T-cell (primary cell): ENCODE results near the gene DIPK1C. TPM values are rescaled to one million over a fixed set of nuclear protein-coding genes. Genes with fewer than 3 reads are reported as not detected.
A peak's percentile ranks its signal among the peaks of the same experiment; 100 is the strongest.
"Not testable (repeated sequence)": the region's sequence is repeated elsewhere in the genome, so short reads cannot be mapped to it uniquely, and the experiment has no call there.

Experiments
- ATAC-seq, 4 experiments: fragments of 200-7000 bp in 3 of 4; fragments of 150-1000 bp in 1 of 4; cut with Tn5 transposase; replicated peaks in 1 of 4; 1 replicate in 3 of 4; 2 replicates in 1 of 4; pipeline ENCODE4 v1.10.0; 2021; ENCODE audit warnings: moderate library complexity in 3 of 4, mild to moderate bottlenecking in 2 of 4, moderate number of reproducible peaks in 1 of 4
- CTCF ChIA-PET, 2 donors: fragments of 300-600 bp; sonication (Branson Sonifier 250); formaldehyde crosslinking; loops; one replicate each; lab custom pipeline; 2022; ENCODE audit warnings: antibody characterized with exemption in 2 of 2; lab: Charles Lee
- POLR2A ChIA-PET, 2 donors: fragments of 300-600 bp; sonication (Branson Sonifier 250); formaldehyde crosslinking; loops; one replicate each; lab custom pipeline; 2022; ENCODE audit warnings: antibody characterized with exemption in 2 of 2; lab: Charles Lee
- DNase-seq, 35 experiments: peaks; one replicate each; pipeline versions ENCODE4 v3.0.0 to v3.0.0-alpha.2; 2013 to 2023
- H3K27ac ChIP-seq: one replicate; pipeline ENCODE4 v1.5.1; 2013; ENCODE audit warnings: low read length
- H3K27me3 ChIP-seq, 2 experiments: replicated peaks in 1 of 2; 1 replicate in 1 of 2; 2 replicates in 1 of 2; pipeline versions ENCODE4 v1.6.1 to v1.7.0; 2013; ENCODE audit warnings: low read length in 1 of 2, mixed read lengths in 1 of 2; ENCODE audit not compliant: control insufficient read depth in 2 of 2, insufficient read depth in 2 of 2; ENCODE audit errors: extremely low read depth in 1 of 2
- H3K36me3 ChIP-seq, 2 donors: 1 replicate in 1 of 2; 2 replicates in 1 of 2; pipeline versions ENCODE4 v1.6.1 to v1.7.0; 2013; ENCODE audit warnings: low read length in 1 of 2; ENCODE audit not compliant: control insufficient read depth in 2 of 2, insufficient read depth in 1 of 2; ENCODE audit errors: extremely low read depth in 1 of 2
- H3K4me1 ChIP-seq, 2 experiments: 1 replicate in 1 of 2; 2 replicates in 1 of 2; pipeline versions ENCODE4 v1.6.1 to v1.7.0; 2013; ENCODE audit warnings: low read length in 2 of 2, mixed read lengths in 1 of 2; ENCODE audit not compliant: insufficient read depth in 2 of 2, control insufficient read depth in 1 of 2; ENCODE audit errors: extremely low read depth in 1 of 2
- H3K4me3 ChIP-seq, 2 donors: 1 replicate in 1 of 2; 2 replicates in 1 of 2; pipeline versions ENCODE4 v1.5.1 to v1.7.0; 2013; ENCODE audit warnings: mild to moderate bottlenecking in 2 of 2, low read length in 1 of 2, moderate library complexity in 1 of 2; ENCODE audit not compliant: control insufficient read depth in 1 of 2; ENCODE audit errors: extremely low read depth in 1 of 2
- H3K9me3 ChIP-seq: 2 replicates; pipeline ENCODE4 v1.7.0; 2013
- H3K27ac Mint-ChIP-seq, 2 donors: one replicate each; pipeline ENCODE4 v1.8.0; 2020 to 2021; ENCODE audit warnings: mild to moderate bottlenecking in 2 of 2, mixed read lengths in 2 of 2
- H3K27me3 Mint-ChIP-seq, 2 donors: one replicate each; pipeline ENCODE4 v1.8.0; 2021 to 2022; ENCODE audit warnings: mixed read lengths in 2 of 2
- H3K36me3 Mint-ChIP-seq: one replicate; pipeline ENCODE4 v1.8.0; 2021; ENCODE audit warnings: mixed read lengths
- H3K4me1 Mint-ChIP-seq, 3 donors: one replicate each; pipeline ENCODE4 v1.8.0; 2020 to 2022; ENCODE audit warnings: mixed read lengths in 3 of 3, mild to moderate bottlenecking in 1 of 3
- H3K4me3 Mint-ChIP-seq, 3 donors: one replicate each; pipeline ENCODE4 v1.8.0; 2020 to 2022; ENCODE audit warnings: mild to moderate bottlenecking in 3 of 3, mixed read lengths in 3 of 3, moderate library complexity in 3 of 3
- H3K9me3 Mint-ChIP-seq, 3 donors: one replicate each; pipeline ENCODE4 v1.8.0; 2020 to 2022; ENCODE audit warnings: mixed read lengths in 3 of 3
- WGBS: methylation state at CpG from one replicate; pipeline ENCODE4 v1.1.5; 2013; ENCODE audit warnings: missing lambda C conversion rate; ENCODE audit not compliant: insufficient coverage; 5-methylcytosine and 5-hydroxymethylcytosine counted together
- total RNA-seq, 35 experiments: library from RNA in 6 of 35; stranded (reverse) in 6 of 35; fragments of 120-200 nt in 1 of 35; gene quantifications; one replicate each; pipeline versions ENCODE4 v1.2.1 to v1.2.4 and lab custom pipeline; 2013 to 2026

The DIPK1C gene
- total RNA-seq (not detected), total RNA-seq (lab: John Stamatoyannopoulos, UW) (0 to 0.08 (median 0) reads per million in 29 experiments)
- total RNA-seq (2013), result not detected

GRCh38 chr18:74457043-74457724 is at the start of gene DIPK1C:
TSS of gene DIPK1C (minus strand) at chr18:74457308. CDS start at chr18:74457259, 49 bp downstream.
- H3K9me3 ChIP-seq, result no peaks in the 10 kb centered on the region
- H3K4me3 ChIP-seq, result peak within 1 kb of the TSS in 1 of 2 donors; percentile 51
- H3K27ac ChIP-seq, result no peak within 1 kb of the TSS
- ATAC-seq (peak; percentile 40 to 48 (median 46)), DNase-seq (peak in 3 of 35 experiments; percentile 10 to 19 (median 15))
- H3K4me3 Mint-ChIP-seq, result peak within 1 kb of the TSS; percentile 72 to 78 (median 74)
- peaks cover 23 to 56% of the 10 kb centered on the region in 2 donors for H3K27me3 Mint-ChIP-seq
- H3K4me1 Mint-ChIP-seq, result peaks cover 14 to 19% (median 17%) of the 10 kb centered on the region in 3 donors
- ChIA-PET POLR2A (interaction anchor here (0.5 to 0.6 kb wide), 2 partner anchors 49 to 54 kb away, joined by 3 to 9 read pairs; no protein-coding TSS in a partner anchor), CTCF (interaction anchor here in 1 of 2 donors (0.6 kb wide), 1 partner anchor 72 kb away, joined by 4 read pairs; no protein-coding TSS in a partner anchor)
- WGBS, result 3% methylated on average over 76 of the region's 76 CpGs
- H3K4me1 ChIP-seq, result peaks cover 5 to 9% of the 10 kb centered on the region in 2 experiments
- H3K9me3 Mint-ChIP-seq, result no peaks in the 10 kb centered on the region
- peaks cover 2 to 41% of the 10 kb centered on the region in 2 experiments for H3K27me3 ChIP-seq
- H3K36me3 ChIP-seq, result no peaks in the 10 kb centered on the region
- peak within 1 kb of the TSS in 1 of 2 donors; percentile 36 for H3K27ac Mint-ChIP-seq
- no peaks in the 10 kb centered on the region for H3K36me3 Mint-ChIP-seq

- ATAC-seq, result no peak
- Mint-ChIP-seq H3K4me3 (no peak overlapping the region), H3K36me3 (peaks cover 64% of the 10 kb centered on the region), H3K9me3 (no peaks in the 10 kb centered on the region), H3K27ac (no peak overlapping the region), H3K4me1 (peaks cover 2 to 19% (median 13%) of the 10 kb centered on the region in 3 donors), H3K27me3 (no peaks in the 10 kb centered on the region)
- Histone ChIP-seq H3K27me3 (no peaks in the 10 kb centered on the region), H3K4me3 (no peak overlapping the region), H3K36me3 (peaks cover 20 to 83% of the 10 kb centered on the region in 2 donors), H3K9me3 (no peaks in the 10 kb centered on the region), H3K27ac (no peak overlapping the region), H3K4me1 (no peaks in the 10 kb centered on the region)
- DNase-seq, result no peak
- POLR2A ChIA-PET, result no interaction called here
- CTCF ChIA-PET, result interaction anchor here in 1 of 2 donors (0.5 kb wide), 1 partner anchor 573 kb away, joined by 3 read pairs; no protein-coding TSS in a partner anchor
- 65% methylated on average over 10 of the region's 11 CpGs for WGBS
Measured at GRCh38 chr18:74506448-74507084, 49.5 kb upstream of the DIPK1C start.

GRCh38 chr18:74505776-74506175 is 48.7 kb upstream of the DIPK1C start:
- 96% methylated on average over 8 of the region's 16 CpGs for WGBS
- DNase-seq, result no peak
- H3K4me1 Mint-ChIP-seq, result peaks cover 9 to 26% (median 18%) of the 10 kb centered on the region in 3 donors

GRCh38 chr18:74503137-74503536 is 46.0 kb upstream of the DIPK1C start:
- ChIA-PET POLR2A (interaction anchor here in 1 of 2 donors (0.5 to 0.7 kb wide), 2 partner anchors 116 to 133 kb away, joined by 3 to 4 read pairs; no protein-coding TSS in a partner anchor), CTCF (interaction anchor here (0.7 to 1.3 kb wide), 2 partner anchors 10 to 68 kb away, joined by 5 to 7 read pairs; no protein-coding TSS in a partner anchor)
- Histone ChIP-seq H3K27ac (no peak overlapping the region), H3K36me3 (peaks cover 6 to 60% of the 10 kb centered on the region in 2 donors), H3K4me3 (no peak overlapping the region), H3K27me3 (no peaks in the 10 kb centered on the region), H3K9me3 (no peaks in the 10 kb centered on the region), H3K4me1 (peaks cover 15 to 24% of the 10 kb centered on the region in 2 experiments)
- DNase-seq (no peak), ATAC-seq (no peak)
- Mint-ChIP-seq H3K27ac (no peak overlapping the region), H3K4me3 (no peak overlapping the region), H3K27me3 (no peaks in the 10 kb centered on the region), H3K4me1 (peaks cover 36 to 51% (median 37%) of the 10 kb centered on the region in 3 donors), H3K9me3 (no peaks in the 10 kb centered on the region), H3K36me3 (peaks cover 52% of the 10 kb centered on the region)
- 98% methylated on average over 3 of the region's 4 CpGs for WGBS

More at GRCh38 chr18:74505776-74506175, 48.7 kb upstream of the DIPK1C start:
- H3K27ac Mint-ChIP-seq, result no peak overlapping the region
- H3K4me3 Mint-ChIP-seq, result no peak overlapping the region
- ChIA-PET POLR2A (no interaction called here), CTCF (interaction anchor here in 1 of 2 donors (0.7 kb wide), 1 partner anchor 56 kb away, joined by 3 read pairs; no protein-coding TSS in a partner anchor)
- H3K9me3 ChIP-seq, result no peaks in the 10 kb centered on the region
- H3K27me3 Mint-ChIP-seq, result no peaks in the 10 kb centered on the region
- H3K36me3 ChIP-seq, result peaks cover 17 to 84% of the 10 kb centered on the region in 2 donors
- H3K4me3 ChIP-seq, result no peak overlapping the region
- no peak overlapping the region for H3K27ac ChIP-seq
- H3K9me3 Mint-ChIP-seq, result no peaks in the 10 kb centered on the region
- no peaks in the 10 kb centered on the region for H3K27me3 ChIP-seq
- no peak for ATAC-seq
- H3K36me3 Mint-ChIP-seq, result peaks cover 67% of the 10 kb centered on the region
- H3K4me1 ChIP-seq, result peaks cover 0 to 5% of the 10 kb centered on the region in 2 experiments

- Mint-ChIP-seq H3K4me3 (no peak overlapping the region), H3K27me3 (no peaks in the 10 kb centered on the region), H3K9me3 (no peaks in the 10 kb centered on the region), H3K4me1 (peaks cover 47 to 57% (median 51%) of the 10 kb centered on the region in 3 donors), H3K36me3 (peaks cover 35% of the 10 kb centered on the region), H3K27ac (peak overlapping the region; percentile 15 to 55)
- no peak for ATAC-seq
- no CpG with 5 or more reads among the region's 4 CpGs for WGBS
- Histone ChIP-seq H3K9me3 (no peaks in the 10 kb centered on the region), H3K36me3 (peaks cover 6 to 42% of the 10 kb centered on the region in 2 donors), H3K4me3 (no peak overlapping the region), H3K27ac (no peak overlapping the region), H3K27me3 (no peaks in the 10 kb centered on the region), H3K4me1 (peaks cover 27 to 41% of the 10 kb centered on the region in 2 experiments)
- ChIA-PET POLR2A (no interaction called here), CTCF (no interaction called here)
- DNase-seq, result no peak
Measured at GRCh38 chr18:74501386-74501785, 44.3 kb upstream of the DIPK1C start.

GRCh38 chr18:74500774-74501173 is 43.7 kb upstream of the DIPK1C start:
- peak overlapping the region; percentile 37 to 96 (median 86) for H3K4me3 Mint-ChIP-seq
- H3K4me1 Mint-ChIP-seq, result peaks cover 51 to 60% (median 51%) of the 10 kb centered on the region in 3 donors
- peaks cover 6 to 38% of the 10 kb centered on the region in 2 donors for H3K36me3 ChIP-seq
- peaks cover 27 to 43% of the 10 kb centered on the region in 2 experiments for H3K4me1 ChIP-seq
- H3K9me3 ChIP-seq, ATAC-seq, H3K27me3 ChIP-seq, POLR2A ChIA-PET, H3K9me3 Mint-ChIP-seq, DNase-seq, H3K27ac ChIP-seq, H3K4me3 ChIP-seq, H3K27me3 Mint-ChIP-seq: not testable (repeated sequence)
- peak overlapping the region; percentile 64 to 69 for H3K27ac Mint-ChIP-seq
- H3K36me3 Mint-ChIP-seq, result peaks cover 33% of the 10 kb centered on the region
- WGBS, result 87% methylated on average over 4 of the region's 8 CpGs
- CTCF ChIA-PET, result interaction anchor here in 1 of 2 donors (1.3 kb wide), 1 partner anchor 147 kb away, joined by 3 read pairs; no protein-coding TSS in a partner anchor
